ENCODE measurements around the gene SHB.

SHB gene, protein sequence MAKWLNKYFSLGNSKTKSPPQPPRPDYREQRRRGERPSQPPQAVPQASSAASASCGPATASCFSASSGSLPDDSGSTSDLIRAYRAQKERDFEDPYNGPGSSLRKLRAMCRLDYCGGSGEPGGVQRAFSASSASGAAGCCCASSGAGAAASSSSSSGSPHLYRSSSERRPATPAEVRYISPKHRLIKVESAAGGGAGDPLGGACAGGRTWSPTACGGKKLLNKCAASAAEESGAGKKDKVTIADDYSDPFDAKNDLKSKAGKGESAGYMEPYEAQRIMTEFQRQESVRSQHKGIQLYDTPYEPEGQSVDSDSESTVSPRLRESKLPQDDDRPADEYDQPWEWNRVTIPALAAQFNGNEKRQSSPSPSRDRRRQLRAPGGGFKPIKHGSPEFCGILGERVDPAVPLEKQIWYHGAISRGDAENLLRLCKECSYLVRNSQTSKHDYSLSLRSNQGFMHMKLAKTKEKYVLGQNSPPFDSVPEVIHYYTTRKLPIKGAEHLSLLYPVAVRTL

GRCh38 chr9:38068701-38069628, at the start of gene SHB:
Gene SHB (minus strand): TSS chr9:38069227. CDS start chr9:38068645, 582 bp downstream.
- DNase-seq, result peak; percentile 33

DNA sequence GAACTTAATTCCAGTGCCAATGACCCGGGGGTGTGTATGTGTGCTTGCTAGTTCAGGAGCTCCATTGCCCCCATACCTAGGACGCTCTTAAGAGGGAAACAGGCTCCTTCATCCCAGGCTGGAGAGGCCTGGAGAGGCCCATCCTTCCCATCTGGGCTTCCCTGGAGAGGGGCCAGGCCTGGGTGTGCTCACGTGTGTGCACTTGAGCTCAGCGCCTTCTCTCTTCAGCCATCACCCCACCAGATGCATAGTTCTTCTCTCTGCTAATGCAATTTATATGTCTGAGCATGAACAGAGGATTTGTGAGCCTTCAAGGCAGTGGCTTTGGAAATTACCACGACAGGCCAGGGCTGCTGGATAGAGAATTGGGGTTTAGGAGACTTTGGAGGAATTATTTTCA, 48.6 kb upstream of the SHB start:
- no peak for DNase-seq

DNA sequence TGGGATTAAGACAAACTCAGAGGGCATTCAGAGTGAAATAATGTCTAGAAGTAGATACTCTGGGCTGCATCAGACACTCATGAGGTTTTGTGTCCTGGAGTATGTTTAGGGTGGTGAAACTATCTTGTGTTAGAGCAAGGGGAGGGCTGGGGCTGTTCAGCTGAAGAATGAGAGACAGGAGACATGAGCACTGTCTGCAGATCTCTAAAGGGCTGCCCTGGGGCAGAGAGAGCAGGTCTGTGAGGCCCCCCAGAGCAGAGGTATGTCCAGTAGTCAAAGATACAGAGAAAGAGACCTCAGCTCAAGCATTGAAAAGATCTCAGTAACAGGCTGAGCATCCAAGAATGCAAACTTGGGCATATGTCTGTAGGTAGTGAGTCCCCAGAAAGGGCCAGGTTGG, 45.9 kb upstream of the SHB start:
- no peak for DNase-seq

- DNase-seq, result no peak
These were observed 43.4 kb upstream of the SHB start for GRCh38 chr9:38112456-38112855.

DNA sequence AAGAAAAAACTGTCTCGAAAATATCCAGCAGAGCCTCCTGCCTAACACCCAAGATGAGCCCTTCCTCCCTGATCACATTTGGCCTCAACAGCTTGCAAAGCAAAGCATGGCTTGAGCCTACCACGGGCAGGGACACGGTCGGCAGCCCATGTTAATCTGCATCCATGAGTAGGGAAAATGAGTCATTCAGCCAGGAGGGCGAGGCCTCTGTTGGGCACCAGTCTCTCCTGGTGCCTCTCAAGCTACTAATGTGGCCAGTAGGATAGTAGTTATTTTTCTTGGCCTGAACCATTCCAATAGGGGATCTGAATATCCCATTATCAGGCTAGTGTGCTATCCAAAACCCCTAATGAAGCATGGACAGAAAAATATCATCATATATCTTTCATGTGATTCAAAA, 43.0 kb upstream of the SHB start:
- no peak for DNase-seq

DNA sequence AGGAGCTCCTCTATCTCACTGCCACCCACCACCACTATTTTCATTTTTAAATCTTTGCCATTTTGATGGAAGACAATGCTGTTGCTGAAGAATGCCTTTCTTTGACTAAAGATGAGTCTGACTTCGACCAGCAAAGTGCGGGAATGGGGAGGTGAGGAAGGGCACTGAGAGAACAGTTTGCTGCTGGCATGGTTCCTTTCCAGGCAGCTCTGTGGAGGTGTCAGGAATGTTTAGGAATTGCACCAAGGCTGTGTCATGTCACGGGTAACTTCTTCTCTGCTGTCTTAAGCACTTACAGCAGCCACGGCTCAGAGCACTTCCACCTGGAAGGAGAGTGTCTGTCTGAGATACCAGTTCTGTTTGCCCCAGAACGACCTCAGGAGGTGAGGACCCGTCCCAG, 41.4 kb upstream of the SHB start:
- no peak for DNase-seq

DNA sequence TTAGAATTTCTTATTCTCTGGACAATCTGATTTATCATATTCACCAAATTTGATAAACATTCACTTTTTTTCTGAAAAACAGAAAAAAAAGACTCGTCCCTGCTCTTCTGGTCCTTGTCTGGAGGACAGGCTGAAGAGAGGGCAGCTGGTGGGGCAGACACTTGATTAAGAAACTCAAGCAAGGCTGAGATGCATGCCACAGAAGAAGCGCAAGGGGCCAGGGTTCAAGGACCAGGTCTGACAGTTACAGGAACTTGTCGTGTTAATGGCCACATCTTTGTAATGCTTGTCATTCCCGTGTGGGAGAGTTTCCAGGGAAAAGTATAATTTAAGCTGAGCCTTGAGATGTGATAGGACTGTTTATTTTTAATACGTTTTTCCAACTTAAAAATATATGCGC, 40.6 kb upstream of the SHB start:
- no peak for DNase-seq

DNA sequence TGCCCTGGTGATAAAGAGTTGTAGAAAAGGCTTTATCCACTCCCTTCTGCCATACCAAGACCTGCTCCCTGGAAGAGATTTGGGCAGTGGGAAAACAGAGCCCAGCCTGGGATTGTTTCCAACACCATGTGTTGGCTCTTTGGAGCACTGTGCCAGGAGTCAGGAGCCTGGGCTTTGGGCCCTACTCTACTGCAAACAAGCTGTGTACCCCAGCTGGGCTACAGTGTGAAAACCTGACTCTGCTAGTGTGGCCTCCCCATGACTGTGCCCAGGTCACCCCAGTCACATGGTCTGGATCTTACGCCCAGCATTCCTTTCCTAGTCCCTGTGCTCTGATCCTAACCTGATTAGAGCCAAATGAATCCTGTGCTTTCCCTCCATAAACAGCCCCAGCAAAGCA, 39.3 kb upstream of the SHB start:
- DNase-seq, result no peak

GRCh38 chr9:38107811-38108304, 38.8 kb upstream of the SHB start:
- no peak for DNase-seq

DNA sequence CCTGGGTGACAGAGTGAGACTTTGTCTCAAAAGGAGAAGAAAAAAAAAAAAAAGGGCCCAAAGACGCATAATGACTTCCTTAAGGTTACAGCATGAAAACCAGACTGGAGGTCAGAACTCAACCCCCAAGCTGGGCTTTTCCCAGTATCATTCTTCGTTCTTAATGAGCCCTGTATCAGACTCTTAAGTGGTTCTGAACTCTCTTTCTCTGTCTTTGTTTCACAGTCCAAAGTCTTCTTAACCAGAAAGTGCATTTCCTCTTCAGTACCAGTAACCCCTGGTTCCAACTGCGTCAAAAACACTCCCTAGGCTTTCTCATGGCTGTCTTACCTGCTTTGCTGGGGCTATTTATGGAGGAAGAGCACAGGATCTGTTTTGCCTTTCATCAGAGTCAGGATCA, 38.4 kb upstream of the SHB start:
- no peak for DNase-seq

GRCh38 chr9:38106488-38106887, 37.5 kb upstream of the SHB start:
- no peak for DNase-seq

- DNase-seq, result no peak
These were observed 34.3 kb upstream of the SHB start for GRCh38 chr9:38103340-38103739.

GRCh38 chr9:38101423-38101822, 32.4 kb upstream of the SHB start:
- DNase-seq, result no peak

GRCh38 chr9:38096238-38096805, 27.3 kb upstream of the SHB start:
- DNase-seq, result no peak

DNA sequence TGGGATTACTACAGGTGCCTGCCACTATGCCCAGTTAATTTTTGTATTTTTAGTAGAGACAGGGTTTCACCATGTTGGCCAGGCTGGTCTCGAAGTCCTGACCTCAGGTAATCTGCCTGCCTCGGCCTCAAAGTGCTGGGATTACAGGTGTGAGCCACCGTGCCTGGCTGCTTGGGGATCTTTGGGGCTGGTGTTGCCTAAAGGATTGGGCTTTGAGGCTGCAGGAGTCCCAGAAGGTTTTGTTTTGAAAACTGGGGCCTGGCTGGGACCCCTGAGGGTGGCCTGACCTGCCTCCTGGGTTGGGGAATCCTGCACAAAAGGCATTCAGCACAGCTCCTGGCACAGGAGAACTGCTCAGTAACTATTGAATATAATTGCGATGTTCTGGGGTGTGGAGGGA, 25.1 kb upstream of the SHB start:
- no peak for DNase-seq

GRCh38 chr9:38092656-38093055, 23.6 kb upstream of the SHB start:
- no peak for DNase-seq

DNA sequence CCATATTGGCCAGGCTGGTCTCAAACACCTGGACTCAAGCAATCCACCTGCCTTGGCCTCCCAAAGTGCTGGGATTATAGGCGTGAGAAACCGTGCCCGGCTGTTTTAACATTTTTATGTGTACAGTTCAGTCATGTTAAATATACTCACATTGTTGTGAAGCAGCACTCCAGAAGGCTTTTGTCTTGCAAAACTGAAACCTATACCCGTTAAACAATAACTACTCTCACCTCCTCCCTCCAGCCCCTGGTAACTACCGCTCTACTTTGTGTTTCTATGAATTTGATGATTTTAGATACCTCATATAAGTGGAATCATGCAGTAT, 23.1 kb upstream of the SHB start:
- no peak for DNase-seq

DNA sequence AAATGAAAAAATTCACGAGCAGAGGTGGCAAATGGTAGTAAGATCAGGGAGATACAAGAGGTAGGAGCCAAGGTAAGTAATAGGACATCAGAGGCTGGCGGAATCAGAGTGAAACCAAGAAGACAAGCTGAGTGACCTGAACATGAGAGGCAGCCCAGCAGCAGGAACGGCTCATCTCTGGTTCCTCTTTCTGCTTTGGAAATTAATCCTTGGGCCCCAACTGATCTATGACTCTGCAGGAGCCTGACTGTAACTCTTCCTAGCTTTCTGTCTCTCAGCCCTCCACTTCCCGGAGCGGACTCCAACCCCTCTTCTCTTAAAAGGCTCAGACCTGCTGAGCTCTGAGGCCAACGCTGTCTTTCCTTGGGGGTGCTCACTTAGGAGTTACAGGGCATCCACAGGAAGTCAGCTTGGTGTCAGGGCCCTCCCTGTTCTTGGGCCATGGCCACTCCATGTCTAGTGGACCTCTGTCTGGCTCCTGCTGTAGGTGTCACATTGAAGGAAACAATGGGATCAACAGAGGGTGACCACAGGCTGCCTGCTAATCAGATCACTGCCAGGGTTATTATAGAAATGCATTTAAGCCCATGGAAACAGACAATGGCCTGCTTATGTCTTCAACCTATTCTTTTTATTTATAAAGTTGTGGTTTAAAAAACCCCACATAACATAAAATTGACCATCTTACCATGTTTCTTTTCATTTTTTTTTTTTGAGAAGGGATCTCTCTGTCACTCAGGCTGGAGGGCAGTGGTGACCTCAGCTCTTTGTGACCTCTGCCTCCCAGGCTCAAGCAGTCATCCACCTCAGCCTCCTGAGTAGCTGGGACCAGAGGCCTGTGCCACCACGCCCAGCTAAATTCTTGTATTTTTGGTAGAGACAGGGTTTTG, 22.5 kb upstream of the SHB start:
- DNase-seq, result no peak

DNA sequence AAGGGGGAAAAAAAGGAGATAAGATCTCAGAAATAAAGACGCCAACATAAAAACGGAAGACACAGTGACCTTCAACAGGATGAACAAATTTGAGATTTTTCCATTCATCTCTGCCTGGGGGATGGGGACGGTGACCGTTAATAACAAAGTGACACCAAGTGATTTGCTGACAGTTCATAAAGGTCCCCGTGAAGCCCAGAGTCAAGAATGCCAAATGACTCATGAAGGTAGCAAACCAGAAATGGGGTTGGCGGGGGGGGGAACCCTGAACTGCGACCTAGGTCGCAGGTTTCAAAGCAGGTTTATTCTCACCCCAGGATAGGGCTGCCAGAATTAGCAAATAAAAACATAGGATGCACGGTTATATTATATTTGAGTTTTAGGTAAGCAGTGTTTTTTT, 21.1 kb upstream of the SHB start:
- DNase-seq, result no peak

DNA sequence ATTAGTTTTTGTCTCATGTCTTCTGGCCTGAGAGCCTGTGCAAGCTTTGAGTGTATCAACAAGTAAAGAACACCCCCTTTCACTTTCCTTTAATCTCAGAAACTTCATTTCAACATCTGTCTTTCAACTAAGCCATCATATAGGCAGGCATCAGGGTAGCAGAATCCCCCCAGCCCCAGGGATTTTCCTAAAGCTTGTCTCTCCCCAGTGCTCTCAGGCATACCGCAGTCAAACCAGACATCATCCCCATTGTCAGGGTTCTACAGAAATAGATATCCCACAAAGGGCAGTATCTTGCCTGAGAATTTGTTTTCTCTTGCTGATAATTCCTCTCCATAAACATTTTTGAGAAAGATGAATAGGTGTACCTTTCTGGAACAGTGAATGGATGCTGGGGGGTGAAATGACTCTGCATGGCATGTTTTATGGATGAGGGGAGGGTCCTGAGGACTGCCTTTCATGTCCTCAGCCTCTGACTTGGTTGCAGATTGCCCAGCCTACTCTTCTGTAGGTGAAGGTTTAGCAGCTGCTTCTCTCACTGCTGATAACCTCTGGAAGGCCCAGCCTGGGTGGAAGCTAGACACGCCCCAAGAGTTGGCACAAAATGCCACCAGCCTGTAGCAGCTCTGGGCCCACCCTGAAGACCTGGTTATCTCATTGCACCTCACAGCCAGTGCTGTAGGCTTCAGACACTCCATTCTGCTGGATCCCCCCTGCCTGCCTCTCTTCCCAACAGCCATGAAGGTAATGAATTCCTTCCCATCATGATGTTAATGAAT, 20.5 kb upstream of the SHB start:
- DNase-seq, result no peak

Data from NCI-H1048 (cell line).